HG02852 (cell line): ENCODE measurements around the gene GRID1.

Experiments
- ATAC-seq: cut with Tn5 transposase; IDR thresholded peaks from one replicate; pipeline ENCODE4 v1.9.1; 2021; ENCODE audit warnings: mild to moderate bottlenecking, moderate library complexity; ENCODE audit not compliant: unreplicated experiment

The GRID1 gene

DNA sequence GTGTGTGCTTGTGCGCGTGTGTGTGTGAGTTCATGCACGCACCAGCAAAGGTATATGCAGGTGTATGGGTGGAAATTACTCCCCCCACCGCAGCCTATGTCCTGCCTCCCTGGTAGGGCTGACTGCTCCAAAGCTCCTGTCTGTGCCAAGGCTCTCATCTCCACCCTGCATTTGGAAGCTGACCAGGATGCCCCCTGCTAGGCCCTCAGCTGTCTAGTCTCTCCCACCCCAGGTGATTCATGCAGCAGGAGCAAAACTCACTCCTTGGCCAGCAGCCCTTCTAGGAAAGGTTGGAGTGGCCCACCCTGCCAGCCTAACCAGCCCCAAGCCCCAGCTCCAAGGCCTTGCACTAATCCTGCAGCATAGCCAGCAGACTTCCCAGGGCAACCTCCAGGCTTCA is 148.4 kb downstream of the GRID1 start:
- ATAC-seq, result no peak

DNA sequence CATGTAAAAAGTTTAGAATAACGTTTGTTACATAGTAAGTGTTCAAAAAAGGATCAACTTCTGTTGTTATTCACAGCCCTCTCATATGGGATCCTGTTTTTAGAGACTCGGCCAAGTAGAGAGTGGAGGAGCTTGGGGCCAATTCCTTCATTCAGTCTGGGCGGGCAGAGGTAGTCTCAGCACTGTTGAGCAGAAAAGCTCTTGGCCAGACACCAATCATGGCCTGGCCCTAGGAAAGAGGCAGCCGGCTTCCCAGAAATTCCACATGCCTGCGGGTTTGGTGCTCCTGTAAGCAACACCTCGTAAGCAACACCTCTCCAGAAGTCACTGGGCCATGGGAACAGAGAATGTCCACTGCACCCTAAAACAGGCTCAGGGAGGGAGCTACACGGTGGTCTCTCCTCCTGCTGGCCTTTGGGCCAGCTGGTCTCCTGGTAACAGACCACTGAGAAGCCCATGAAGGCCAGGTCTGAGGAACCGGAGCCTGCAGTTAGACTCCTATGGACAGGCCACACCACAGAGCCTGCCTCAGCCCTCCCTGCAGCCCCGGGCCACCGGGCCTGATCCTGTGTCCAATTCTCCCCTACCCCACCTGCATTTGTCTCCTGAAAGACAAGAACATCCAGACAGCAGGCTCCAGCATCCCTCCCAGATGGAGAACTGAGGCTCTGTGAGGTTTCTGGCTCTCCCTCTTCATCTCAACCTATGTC is 149.1 kb downstream of the GRID1 start:
- ATAC-seq, result no peak

DNA sequence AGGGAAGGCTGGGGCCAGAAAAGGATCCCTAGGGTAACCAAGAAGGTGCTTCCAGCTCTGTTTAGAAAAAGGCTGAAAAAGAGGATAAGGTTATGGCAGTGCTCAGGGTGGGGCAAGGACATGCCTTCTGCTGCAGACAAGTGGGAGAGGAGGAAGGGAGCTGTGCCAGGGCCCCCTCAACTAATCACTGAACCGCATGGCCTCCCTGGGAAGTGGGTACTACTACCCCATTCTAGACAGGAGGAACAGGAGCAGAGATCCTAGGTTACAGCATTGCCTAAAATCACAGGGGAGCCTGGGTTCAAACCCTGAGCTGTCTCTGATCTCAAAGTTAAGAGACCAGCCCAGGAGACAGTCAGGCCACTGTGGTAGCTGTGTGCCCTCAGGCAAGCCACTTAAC is 149.7 kb downstream of the GRID1 start:
- ATAC-seq, result no peak

DNA sequence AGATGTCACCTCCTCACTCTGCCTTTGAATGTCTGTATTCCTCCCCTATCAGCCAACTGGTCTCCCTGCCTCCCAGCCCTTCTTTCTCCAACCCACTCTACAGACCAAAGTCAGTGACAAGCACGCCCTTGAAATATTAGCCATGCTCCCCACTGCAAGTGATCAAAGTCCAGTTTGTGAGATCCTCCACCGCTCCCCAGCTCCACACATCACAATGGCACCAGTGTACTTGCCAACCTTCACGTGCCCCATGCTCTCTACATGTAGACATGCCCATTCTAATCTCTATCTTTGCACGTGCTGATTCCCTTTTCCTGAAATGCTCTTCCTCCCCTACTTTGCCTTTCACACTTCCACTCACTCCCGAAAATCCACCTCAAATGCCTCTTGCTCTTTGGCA is 150.9 kb downstream of the GRID1 start:
- no peak for ATAC-seq

DNA sequence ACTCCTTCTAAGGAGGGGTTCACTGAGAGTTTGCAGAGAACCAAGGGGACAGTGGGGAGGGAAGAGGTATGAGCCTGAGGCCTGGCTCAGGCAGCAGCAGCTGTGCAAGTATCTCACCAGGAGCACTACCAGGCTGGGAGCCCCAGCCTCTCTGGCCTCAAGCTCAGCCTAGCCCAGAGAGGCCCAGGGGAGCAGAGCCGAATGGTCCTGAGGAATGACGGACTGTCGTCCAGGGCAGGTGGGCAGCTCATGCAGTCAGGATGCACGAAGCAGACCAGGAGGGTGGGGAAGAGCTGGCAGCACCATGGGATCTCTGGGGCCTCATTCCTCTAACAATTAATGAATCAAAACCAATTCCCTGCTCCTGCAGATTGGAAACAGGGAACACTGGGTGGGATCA is 151.5 kb downstream of the GRID1 start:
- no peak for ATAC-seq

DNA sequence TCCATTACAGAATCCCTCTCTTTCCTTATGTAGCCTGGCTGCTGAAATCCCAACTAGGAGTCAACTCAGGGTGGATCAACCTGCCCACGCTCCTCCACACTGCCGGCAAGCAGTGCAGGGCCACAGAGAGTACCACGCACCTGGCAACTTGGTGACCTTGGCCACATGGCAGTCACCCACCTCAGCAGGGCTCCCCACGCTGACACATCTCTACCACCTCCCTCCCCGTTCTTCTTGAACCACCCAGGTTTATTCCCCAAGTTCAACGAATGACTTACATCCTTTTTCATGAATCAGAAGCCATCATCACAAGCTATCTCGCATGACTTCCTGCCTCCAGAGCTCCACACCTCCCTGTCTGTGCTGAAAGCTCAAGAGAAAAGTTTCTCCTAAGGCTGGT is 153.4 kb downstream of the GRID1 start:
- ATAC-seq, result no peak

DNA sequence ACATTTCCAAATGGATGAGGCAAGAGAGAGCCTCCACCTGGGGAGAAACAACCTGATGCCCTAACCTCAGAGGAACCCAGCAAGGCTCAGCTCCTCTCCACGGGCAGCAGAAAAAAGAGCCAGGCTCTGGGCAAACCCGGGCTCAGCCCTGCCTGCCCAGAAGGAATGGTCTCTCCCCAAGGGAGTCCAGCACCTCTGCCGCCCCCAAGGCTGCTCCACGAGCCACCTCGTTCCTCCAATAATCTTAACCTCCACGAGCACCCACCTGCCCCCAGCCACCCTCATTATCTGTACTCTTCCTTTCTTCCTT is 154.2 kb downstream of the GRID1 start:
- ATAC-seq, result no peak

DNA sequence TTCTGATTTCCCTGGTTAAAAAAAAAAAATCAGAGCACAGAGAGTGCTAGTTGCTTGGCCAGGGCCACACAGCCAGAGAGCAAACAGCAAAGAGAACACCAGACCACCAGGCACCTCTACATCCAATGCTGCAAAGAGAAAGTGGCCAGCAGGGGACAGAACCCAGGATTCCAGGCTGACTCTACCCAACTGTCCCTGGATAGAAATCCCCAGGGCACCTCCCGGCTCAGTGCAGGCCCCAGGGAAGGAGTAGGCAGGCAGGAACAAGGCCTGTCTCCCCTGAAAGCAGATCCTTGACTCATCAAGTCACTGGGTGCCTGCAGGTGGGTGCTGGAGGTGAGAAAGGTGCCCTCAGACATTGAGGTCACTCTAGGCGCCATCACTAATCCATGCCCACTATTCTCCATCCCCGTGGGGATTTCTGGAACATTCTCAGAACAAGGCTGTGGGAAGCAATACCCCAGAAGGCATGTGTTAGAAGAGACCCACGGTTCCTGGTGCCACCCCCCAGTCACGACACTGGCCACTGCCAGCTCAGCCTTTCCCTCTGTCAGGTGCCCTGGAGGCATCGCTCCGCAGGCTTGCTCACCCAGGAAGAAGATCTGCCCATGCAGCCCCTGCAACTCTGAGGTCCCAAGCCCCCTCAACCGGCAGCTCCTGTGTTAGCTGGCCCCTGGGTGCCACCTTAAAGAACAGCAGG is 154.8 kb downstream of the GRID1 start:
- ATAC-seq, result no peak

DNA sequence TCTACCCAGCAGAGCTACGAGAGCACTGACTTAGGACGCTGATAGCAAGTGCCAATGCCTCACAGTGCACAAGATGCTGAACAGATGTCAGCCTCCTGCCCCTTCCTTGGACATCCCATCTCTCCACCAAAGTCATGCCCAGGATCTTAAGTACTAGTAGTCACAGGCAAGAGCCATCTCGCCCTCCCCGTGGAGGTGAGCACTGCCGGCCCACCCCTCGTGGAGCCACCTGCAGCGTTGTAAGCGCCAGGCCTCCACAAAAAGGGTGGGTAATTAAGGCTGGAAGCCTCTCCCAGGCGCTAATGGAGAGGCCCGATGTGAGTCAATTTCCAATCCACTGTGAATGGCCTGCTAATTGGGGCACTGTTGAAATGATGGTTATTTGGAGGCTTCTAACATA is 156.2 kb downstream of the GRID1 start:
- ATAC-seq, result no peak

DNA sequence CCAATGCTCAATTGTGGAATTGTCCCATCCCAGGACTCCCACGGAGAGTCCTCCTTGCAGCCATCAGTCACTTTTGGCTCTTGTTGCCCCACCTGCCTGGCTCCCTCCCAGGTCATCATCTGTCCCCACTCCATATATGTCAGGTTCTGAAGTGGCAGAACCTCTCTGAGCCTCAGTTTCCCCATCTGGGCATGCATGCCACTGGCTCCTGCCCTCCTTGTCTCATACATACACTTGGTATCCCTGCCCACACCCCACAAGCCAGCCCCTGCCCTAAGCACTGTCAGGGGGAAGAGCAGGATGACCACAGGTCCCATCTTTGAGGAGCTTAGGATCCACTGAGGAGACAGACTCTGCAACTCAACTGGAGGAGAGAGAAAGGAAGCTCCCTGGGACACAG is 156.9 kb downstream of the GRID1 start:
- no peak for ATAC-seq

DNA sequence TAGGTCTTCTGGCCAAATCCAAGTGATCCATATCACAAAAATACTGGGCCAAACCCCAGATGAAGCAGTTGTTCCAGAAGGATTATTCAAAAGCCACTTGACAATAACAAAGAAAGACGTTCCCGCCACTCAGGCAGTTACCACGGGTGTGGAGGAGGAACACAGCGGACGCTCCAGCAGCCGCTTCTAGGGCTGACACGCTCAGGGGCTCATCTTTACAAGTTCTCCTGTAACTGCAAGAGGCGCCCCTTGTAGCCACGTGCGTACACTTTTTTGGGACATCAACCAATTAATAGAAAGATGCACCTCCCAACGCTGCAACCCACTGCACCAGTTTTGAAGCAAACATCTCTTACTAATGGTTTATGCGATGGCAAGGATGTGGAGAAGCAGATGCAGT is 159.4 kb downstream of the GRID1 start:
- no peak for ATAC-seq

DNA sequence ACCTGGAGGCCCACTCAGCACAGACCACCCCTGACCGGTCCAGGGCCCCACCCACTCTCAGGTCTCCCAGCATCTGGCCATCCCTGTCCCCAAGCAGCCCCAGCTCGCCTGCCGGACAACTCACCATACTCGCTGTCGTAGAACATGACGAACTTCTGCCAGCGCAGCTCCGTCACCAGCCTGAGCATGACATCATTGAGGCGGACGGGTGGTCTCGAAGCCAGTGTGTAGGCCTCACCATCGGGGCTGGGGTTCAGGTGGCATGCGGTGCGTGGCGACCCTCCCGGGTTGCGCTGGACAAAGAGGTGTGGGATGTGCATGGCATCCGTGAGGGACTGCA is 160.4 kb downstream of the GRID1 start:
- no peak for ATAC-seq

DNA sequence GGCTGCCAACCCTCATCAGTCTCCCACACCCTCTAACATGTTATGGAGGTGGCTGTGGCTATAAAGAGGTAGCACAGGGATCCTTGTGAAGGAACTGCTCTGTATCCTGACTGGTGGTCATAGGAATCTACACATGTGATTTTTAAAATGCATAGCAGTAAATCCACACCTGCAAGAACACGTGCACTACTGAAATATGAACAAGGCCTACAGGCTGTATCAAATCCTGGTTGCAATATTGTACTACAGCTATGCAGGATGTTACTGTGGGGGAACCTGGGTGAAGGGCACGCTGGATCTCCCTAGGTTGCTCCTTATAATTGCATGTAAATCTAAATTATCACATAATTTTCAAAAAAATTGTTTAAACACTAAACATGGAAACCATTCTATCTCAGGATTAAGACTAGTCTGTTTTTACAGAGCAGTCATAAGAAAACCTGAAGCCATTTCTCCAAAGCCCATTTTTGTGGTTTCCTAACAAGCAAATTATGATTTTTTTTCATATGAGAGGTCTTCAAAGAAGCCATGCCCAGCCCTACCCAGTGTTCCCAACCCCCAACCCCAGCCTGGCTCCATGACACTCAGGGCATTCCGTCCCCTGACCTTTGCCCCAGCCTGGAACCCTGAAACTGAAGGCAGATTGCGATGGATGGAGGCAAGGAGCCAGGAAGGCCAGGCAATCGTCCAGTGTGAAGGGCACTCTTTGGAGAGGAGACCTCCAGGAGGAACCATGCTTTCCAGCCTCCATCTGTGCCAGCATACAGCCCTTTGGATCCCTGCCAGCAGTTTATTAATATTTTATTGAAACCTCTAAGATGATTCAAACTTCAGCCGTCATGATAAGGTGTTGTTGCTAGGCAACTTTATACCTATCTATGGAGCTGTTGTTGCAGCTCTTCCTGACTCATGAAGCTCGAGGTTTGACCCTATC is 161.0 kb downstream of the GRID1 start:
- no peak for ATAC-seq

DNA sequence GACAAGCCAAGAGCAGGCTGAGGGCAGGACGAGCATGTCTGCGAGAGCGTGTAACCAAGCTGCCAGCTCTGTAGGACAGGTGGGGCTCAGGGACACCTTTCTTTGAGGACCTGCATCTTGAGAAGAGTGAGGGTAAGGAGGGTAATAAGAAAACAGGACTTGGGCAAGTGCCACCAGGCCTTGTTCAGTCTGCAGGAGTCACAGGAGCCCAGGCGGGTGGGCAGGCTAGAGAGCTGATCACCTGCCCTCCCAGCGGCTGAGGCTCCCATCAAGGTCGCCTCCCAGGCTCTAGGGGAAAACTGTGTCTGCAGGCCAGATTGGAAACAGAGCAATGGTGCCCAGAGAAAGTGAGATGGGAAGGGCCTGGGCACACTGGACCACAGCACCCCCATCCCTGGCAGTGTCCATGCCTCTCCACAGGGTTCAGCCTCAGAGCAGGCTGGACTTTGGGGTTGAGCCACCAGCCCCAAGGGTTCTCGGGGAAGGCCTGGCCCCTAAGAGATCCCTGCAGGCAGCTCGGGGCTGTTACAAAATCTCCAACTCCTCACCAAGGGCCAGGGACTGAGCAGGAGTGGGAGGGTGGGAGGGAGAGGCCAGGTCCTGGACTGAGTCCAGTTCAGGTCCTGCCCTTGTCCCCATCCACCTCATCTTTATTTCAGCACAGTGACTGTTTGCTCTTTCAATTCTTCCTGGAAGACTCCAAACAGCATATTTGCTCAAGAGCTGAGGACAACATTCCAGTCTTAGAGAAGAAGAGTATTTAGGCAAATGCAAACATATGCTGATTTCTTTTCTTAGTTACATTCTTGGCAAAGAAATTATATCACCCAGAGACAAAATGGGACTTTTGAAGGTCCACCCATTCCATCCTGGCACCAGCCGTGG is 161.9 kb downstream of the GRID1 start:
- ATAC-seq, result no peak

DNA sequence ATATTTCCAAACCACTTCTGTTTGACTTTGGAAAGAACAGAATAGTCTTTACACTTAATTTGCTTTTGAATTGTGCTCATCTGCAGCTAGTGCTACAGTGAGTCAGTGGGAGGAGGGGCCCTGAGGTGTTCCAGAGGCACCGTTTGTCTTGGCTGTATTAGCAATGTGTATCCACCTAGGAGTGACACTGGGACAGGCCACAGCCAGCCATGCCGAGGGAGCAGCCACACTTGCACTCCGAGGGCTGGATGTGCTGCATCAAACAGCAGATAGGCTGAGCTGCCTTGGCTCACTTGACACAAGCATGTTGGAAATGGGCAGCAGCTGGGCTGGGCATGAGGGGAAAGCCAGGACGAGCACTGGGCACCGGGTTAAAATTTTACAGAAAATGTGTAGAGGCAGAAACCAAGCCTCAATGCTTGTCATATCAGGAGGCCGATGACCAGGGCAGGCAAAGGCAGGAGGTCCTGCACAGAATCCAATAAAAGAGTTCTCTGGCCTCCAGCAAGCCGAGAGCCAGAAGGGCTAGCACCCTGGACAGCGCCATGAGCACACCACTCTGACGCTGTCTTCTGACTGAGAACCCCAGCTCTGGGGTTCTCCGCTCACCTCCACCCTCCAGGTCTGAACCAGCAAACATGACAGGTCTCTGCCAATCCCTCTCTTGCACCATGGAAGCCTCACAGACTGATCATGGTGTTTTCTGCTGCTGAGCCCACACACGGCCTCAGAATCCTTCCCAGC is 163.3 kb downstream of the GRID1 start:
- ATAC-seq, result no peak

DNA sequence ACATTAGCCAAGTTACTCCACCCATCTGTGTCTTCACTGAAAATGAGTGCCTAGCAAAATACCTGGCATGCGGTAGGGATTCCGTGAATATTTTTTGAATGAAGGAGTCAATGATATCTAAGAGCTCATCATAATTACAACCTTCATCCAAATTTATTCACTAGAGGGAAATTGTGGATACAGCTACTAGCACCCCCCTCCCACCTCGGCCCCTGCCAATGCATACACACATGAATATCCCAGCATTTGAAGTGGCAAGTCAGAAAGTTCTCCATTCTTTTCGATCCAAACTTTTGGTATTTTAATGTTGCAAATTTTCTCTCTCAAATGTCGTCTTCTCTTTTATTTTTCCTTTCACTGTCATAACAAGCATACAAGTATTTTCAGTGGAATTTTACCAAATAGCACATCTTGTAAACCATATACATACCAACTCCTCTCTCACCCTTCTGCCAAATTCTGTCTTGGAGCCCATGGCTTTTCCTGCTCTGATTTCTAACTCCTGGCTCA is 164.3 kb downstream of the GRID1 start:
- no peak for ATAC-seq

DNA sequence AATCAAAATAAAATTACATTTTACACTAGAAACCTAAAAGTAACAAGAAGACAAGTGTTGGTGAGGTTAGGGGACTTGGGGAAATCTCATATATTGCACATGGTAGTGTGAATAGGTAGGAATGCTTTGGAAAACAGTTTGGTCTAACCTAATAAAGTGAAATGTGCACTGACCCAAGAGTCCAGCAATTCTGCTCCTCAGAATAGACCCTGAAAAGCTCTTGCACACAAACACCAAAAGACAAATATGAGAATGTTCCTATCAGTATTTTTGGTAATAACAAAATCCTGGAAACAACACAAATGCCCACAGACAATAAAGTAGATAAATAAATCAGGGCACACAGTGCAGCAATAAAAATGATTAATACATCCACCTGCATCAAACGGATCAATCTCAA is 165.7 kb downstream of the GRID1 start:
- ATAC-seq, result no peak

DNA sequence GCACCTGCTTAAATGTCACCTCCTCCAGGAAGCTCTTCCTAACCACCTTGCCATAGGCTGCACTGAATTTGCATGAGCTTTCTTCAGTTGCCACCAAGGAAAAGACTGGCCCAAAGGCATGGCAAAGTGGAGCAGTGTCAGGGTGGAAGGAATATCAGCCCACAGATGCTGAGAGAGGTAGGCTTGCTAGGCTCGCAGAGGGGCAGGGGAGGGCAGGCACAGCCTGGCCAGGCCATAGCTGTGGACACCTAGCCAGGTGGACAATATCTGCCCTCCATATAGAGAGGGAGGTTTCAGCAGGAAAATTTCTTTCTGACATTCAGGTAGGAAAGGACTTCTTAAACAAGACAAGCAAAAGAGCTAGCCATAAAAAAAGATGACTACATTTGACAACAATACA is 166.3 kb downstream of the GRID1 start:
- no peak for ATAC-seq

DNA sequence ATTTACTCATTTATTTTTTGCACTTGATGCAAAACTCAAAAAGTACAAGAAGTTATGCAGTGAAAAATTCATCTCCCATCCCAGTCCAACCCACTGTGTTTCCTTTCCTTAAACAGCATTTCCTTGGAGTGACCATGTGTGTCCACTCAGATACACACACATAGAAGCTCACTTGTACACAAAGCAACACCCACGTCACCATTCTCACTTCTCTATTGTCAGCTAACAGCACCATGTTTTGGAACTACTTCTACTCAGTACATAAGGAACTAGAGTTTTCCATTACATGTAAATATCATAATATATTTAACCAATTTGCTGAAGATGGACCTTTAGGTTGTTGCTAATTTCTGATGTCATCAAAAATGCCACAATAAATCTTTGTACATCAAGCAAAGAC is 167.6 kb downstream of the GRID1 start:
- no peak for ATAC-seq

DNA sequence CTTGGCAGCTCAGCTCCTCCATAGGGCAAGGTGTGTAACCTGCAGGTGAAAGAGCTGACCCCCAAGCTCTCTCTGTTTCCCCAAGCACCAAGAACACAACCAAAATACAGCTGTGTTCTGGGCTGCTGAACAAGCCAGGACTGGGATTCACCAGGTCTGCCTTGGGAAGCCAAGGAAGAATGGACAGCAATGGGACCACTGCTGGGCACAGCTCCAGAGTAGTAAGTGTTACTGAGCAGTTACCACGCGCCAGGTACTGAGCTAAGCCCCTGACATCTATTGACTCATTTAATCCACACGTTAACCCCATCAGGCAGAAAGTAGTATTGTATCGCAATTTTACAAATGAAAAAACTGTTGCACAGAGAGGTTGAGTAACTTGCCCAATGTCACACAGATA is 168.3 kb downstream of the GRID1 start:
- no peak for ATAC-seq
